Subcutaneous adipose tissue (tissue), 4 donors: Measurements from ENCODE around the gene REXO1. TPM values are rescaled to one million over a fixed set of nuclear protein-coding genes. Genes with fewer than 3 reads are reported as not detected.

ENCODE experiments used
- CTCF ChIP-seq: fragments of 450-650 bp; IDR thresholded peaks from one replicate; pipeline ENCODE4 v1.5.1; 2016; ENCODE audit warnings: low read depth, mild to moderate bottlenecking, control low read depth, antibody characterized with exemption, moderate library complexity
- total RNA-seq, 4 donors: library from RNA; depleted of rRNA; stranded (reverse); fragments of >200 nt; gene quantifications; one replicate each; pipeline ENCODE4 v1.1.0, GENCODE V29; 2016

Gene REXO1
- total RNA-seq, 4 donors from 2014 or later, result 12.3 to 30.5 (median 20.1) TPM

DNA sequence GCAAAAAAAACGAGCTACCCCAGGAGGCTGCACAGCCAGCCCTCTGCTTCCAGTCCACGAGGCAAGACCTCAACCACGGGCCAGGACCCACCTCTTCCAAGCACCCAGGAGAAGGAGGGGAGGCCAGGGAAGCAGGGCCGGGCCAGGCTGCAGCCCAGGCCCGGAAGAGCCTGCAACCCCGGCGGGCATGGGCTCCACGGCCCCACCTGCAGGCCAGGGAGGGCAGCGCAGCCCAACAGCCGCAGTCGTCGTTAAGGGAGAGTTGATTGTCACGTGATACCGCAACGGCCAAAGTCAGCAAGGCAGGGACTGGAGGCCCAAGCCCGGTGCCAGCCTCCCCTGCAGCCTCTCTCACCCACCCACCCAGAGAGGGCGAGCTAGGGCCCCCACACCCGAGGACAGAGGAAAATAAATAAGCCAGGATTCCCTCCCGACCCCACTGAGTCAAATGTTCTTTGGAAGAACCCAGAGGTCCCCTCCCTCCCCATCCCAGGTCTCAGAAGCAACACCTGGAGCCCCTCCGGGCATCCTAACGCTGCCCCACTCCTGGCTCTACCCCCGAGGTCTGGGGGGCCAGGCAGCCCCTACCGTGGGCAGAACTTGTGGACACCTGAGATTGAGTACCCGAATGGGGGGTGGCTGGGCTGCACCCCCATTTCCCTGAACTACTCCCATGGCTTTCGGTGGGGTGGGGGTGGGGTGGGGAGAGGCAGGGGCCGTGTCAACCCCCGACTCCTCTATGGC lies 5.2 kb upstream of the REXO1 start:
- no peak for TF ChIP-seq CTCF

DNA sequence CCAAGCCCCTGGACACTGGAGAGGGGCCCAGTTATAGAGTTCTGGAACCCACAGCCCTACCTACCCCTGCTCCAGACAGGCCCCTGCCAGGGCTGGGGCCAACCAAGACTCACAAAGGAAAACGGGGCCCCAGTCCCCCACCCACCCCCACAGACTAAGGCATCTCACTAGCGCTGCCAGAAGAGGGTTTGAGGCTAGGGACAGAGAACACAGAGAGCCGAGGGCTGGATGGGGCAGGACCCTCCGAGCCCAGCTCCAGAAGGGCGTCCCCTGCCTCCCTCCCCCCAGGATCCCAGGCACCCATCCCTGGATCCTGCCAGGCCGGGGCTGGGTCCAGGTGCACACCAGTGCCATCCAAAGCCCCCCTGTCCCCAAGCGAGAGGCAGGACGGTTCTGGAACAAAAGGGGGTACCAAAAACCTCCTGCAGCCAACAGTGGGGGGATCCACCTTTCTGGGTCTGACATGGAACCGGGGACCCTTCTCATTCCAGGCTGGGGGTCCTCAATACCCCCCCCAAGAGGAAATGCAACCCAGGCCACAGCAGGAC lies 4.4 kb upstream of the REXO1 start:
- no peak for TF ChIP-seq CTCF

- no peak for TF ChIP-seq CTCF
Measured at GRCh38 chr19:1851654-1852580, 3.6 kb upstream of the REXO1 start.

DNA sequence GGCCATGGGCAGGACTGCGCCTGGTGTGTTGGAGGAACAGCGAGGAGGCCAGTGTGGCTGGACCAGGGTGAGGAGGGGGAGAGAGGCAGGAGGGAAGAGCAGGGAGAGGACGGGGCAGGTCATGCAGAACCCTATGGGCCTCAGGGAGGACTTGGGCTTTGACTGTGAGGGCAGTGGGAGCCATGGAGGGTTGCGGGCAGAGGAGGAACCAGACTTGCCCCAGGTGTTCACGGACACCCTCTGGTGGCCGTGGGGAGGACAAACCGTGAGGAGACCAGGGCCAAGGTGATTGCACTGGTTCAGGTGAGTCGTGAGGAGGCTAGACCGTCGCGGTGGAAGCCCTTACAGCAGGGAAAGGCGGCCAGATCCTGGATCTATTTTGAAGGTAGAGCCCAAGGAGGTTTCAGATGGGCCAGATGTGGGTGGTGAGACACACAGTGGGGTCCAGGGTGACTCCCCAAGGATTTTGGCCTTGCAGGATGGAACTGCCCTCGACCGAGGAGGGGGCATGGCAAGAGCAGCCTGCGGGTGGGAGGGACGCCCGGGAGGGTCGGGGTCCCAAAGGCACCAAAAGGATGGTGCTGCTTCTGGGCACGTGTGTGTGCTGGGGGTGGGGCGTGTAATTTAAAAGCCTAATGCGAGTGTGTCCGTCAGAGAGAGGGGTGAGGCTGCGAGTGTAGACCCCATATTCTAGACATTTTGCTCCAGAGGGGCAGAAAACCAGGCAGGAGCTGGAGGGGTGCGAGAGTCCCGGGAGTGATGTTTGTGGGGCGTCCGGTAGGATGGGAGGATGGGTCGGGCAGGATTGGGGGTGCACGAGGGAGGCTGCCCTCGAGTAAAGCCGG lies 2.7 kb upstream of the REXO1 start:
- no peak for TF ChIP-seq CTCF

DNA sequence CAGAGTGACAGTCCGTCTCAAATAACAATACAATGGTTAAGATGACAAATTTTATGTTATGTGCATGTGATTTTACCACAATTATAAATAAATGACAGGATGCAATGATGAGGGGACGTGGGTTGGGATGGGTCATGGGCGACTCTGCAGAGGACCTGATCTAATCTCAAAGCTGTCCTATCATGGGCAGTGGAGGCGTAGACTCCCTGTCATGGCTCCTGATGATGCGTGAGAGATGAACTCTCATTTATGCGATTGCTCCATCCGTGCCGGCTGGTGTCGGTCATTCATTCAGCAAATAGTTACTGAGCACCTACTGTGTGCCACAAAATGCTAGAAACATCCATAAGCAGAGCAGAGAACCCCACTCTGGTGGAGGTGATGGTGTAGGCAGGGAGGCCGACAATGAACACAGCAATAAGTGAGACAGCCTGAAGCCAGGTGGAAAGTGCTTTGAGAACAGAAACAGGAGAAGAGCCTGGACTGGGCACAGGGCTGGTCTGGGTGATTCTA lies 1.7 kb upstream of the REXO1 start:
- no peak for TF ChIP-seq CTCF

- TF ChIP-seq CTCF, result no peak
Measured at GRCh38 chr19:1849132-1849474, 820 bp upstream of the REXO1 start.
